ENCODE results near the gene TMEM72.

DNA sequence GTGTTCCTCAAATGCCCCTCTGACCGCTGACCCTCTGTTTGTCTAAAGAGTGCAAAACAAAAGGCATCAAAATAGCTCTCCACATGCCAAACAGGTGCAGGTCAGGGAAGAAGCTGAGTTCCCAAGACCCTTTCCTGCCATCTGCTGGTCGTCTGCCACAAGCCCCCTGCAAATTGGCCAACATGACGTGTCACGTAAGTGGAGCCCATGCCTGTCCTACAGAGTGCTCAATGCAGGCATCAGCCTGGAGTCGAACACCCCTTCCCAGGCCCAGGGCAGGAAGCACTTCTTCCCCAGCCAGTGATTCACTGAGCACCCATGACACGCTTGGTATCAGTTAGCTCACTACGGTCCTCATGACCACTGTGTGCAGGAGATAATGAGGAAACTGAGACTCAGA, 14.1 kb downstream of the TMEM72 start:
- TF ChIP-seq, protein P1, sequence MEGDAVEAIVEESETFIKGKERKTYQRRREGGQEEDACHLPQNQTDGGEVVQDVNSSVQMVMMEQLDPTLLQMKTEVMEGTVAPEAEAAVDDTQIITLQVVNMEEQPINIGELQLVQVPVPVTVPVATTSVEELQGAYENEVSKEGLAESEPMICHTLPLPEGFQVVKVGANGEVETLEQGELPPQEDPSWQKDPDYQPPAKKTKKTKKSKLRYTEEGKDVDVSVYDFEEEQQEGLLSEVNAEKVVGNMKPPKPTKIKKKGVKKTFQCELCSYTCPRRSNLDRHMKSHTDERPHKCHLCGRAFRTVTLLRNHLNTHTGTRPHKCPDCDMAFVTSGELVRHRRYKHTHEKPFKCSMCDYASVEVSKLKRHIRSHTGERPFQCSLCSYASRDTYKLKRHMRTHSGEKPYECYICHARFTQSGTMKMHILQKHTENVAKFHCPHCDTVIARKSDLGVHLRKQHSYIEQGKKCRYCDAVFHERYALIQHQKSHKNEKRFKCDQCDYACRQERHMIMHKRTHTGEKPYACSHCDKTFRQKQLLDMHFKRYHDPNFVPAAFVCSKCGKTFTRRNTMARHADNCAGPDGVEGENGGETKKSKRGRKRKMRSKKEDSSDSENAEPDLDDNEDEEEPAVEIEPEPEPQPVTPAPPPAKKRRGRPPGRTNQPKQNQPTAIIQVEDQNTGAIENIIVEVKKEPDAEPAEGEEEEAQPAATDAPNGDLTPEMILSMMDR (IDR thresholded peaks at IDR 0.05): peak in 1 of 4 experiments; percentile 21
- TF ChIP-seq POLR2A (IDR thresholded peaks at IDR 0.05): no peak
